ENCODE results near the gene BNIP5.

BNIP5 gene

DNA sequence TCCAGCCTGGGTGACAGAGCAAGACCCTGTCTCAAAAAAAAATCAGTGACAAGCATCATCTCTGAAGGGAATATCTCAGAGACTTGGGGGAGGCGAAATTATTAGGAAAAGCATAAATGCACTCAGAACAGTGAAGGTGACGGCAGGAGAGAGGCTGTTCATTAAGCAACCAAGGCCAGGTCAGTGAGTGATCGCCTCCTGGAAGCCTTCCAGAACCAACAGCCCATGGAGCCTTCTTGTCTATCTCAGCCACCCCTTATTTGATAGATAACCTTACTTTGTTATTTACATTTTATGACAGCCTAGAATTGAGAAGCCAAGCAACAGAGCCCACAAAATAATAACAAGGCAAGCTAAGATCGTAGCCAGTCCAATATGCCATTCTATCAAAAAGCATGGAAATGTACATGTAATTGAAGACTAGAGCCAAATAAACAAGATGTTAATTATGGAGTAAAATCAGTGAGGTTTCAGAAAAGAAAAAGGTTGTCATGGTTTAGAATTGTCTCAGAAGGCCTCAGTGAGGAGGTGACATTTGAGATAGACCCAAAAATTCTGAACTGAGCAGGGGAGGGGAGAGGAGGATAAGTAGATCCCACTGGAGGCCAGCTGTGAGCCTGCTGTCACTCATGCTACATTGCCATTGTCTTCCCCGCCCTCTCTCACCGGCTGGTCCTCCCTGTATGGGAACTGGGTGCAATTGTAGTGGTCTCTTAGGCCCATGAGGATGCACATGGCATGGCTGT, 17.8 kb downstream of the BNIP5 start:
- no peak overlapping the region for H3K4me3 ChIP-seq (ENCODE audit: low read length)
- H3K9me3 ChIP-seq (ENCODE audit: insufficient read depth, low read length): no peaks in the 10 kb centered on the region
- H3K4me1 ChIP-seq (ENCODE audit: low read length): no peaks in the 10 kb centered on the region
- peaks cover 31% of the 10 kb centered on the region for H3K27me3 ChIP-seq (ENCODE audit: low read depth, low read length)
- no peak overlapping the region for H2AFZ ChIP-seq (ENCODE audit: low read depth, low read length)
- TF ChIP-seq EZH2phosphoT487 (IDR thresholded peaks at IDR 0.05; ENCODE audit: low read depth) (no peak), CTCF (IDR thresholded peaks at IDR 0.05; ENCODE audit: low read depth, low read length) (no peak)
- no peak overlapping the region for H3K9ac ChIP-seq (ENCODE audit: low read length)
- H3K79me2 ChIP-seq (ENCODE audit: low read length): no peaks in the 10 kb centered on the region
- H3K27ac ChIP-seq (ENCODE audit: low read length): no peak overlapping the region
- H4K20me1 ChIP-seq (ENCODE audit: insufficient read depth, low read length): no peaks in the 10 kb centered on the region
- no peak overlapping the region for H3K4me2 ChIP-seq (ENCODE audit: low read length)
- no peaks in the 10 kb centered on the region for H3K36me3 ChIP-seq (replicated peaks; ENCODE audit: low read depth, low read length)

DNA sequence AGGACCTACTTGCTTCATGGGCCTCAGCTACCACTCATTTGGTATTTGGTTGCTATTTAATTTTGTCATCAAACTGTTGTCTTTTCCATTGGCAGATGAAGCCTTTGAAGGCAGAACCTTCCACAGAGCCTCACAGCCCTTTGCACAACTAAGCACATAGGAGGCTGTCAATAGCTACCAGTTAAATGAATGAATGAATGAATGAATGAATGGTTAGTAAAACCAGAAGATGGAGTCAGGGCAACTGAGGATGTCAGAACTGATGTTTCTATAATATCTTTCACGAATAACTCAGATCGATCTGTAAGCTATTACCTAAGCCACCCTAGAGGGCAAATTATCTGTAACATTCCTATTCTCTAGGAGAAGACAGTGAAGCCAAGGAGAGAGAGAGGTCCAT, 19.1 kb downstream of the BNIP5 start:
- H3K4me2 ChIP-seq (ENCODE audit: low read length): no peak overlapping the region
- peaks cover 10% of the 10 kb centered on the region for H3K4me1 ChIP-seq (ENCODE audit: low read length)
- no peak overlapping the region for H3K27ac ChIP-seq (ENCODE audit: low read length)
- H3K27me3 ChIP-seq (ENCODE audit: low read depth, low read length): peaks cover 31% of the 10 kb centered on the region
- no peaks in the 10 kb centered on the region for H3K36me3 ChIP-seq (replicated peaks; ENCODE audit: low read depth, low read length)
- H3K9me3 ChIP-seq (ENCODE audit: insufficient read depth, low read length): no peaks in the 10 kb centered on the region
- no peak for TF ChIP-seq EZH2phosphoT487 (IDR thresholded peaks at IDR 0.05; ENCODE audit: low read depth)
- no peak for TF ChIP-seq CTCF (IDR thresholded peaks at IDR 0.05; ENCODE audit: low read depth, low read length)
- no peak overlapping the region for H3K9ac ChIP-seq (ENCODE audit: low read length)
- H2AFZ ChIP-seq (ENCODE audit: low read depth, low read length): no peak overlapping the region
- H3K79me2 ChIP-seq (ENCODE audit: low read length): no peaks in the 10 kb centered on the region
- no peak overlapping the region for H3K4me3 ChIP-seq (ENCODE audit: low read length)
- no peaks in the 10 kb centered on the region for H4K20me1 ChIP-seq (ENCODE audit: insufficient read depth, low read length)

GRCh38 chr6:36315921-36316320, 20.8 kb downstream of the BNIP5 start:
- H2AFZ ChIP-seq (ENCODE audit: low read depth, low read length): no peak overlapping the region
- TF ChIP-seq CTCF (IDR thresholded peaks at IDR 0.05; ENCODE audit: low read depth, low read length) (no peak), EZH2phosphoT487 (IDR thresholded peaks at IDR 0.05; ENCODE audit: low read depth) (no peak)
- no peak overlapping the region for H3K4me3 ChIP-seq (ENCODE audit: low read length)
- no peak overlapping the region for H3K9ac ChIP-seq (ENCODE audit: low read length)
- H3K36me3 ChIP-seq (replicated peaks; ENCODE audit: low read depth, low read length): no peaks in the 10 kb centered on the region
- no peak overlapping the region for H3K4me2 ChIP-seq (ENCODE audit: low read length)
- peaks cover 40% of the 10 kb centered on the region for H3K27me3 ChIP-seq (ENCODE audit: low read depth, low read length)
- no peaks in the 10 kb centered on the region for H3K79me2 ChIP-seq (ENCODE audit: low read length)
- H4K20me1 ChIP-seq (ENCODE audit: insufficient read depth, low read length): no peaks in the 10 kb centered on the region
- no peaks in the 10 kb centered on the region for H3K9me3 ChIP-seq (ENCODE audit: insufficient read depth, low read length)
- no peak overlapping the region for H3K27ac ChIP-seq (ENCODE audit: low read length)
- H3K4me1 ChIP-seq (ENCODE audit: low read length): peaks cover 16% of the 10 kb centered on the region

- Histone ChIP-seq H3K4me2 (ENCODE audit: low read length) (no peak overlapping the region), H3K79me2 (ENCODE audit: low read length) (no peaks in the 10 kb centered on the region), H3K4me3 (ENCODE audit: low read length) (no peak overlapping the region), H4K20me1 (ENCODE audit: insufficient read depth, low read length) (no peaks in the 10 kb centered on the region), H3K27ac (ENCODE audit: low read length) (no peak overlapping the region), H3K9me3 (ENCODE audit: insufficient read depth, low read length) (no peaks in the 10 kb centered on the region), H2AFZ (ENCODE audit: low read depth, low read length) (no peak overlapping the region), H3K4me1 (ENCODE audit: low read length) (peaks cover 16% of the 10 kb centered on the region), H3K27me3 (ENCODE audit: low read depth, low read length) (peaks cover 44% of the 10 kb centered on the region), H3K36me3 (replicated peaks; ENCODE audit: low read depth, low read length) (no peaks in the 10 kb centered on the region), H3K9ac (ENCODE audit: low read length) (no peak overlapping the region)
- TF ChIP-seq CTCF (IDR thresholded peaks at IDR 0.05; ENCODE audit: low read depth, low read length): no peak
- TF ChIP-seq EZH2phosphoT487 (IDR thresholded peaks at IDR 0.05; ENCODE audit: low read depth): no peak
Measured at GRCh38 chr6:36314221-36315014, 22.3 kb downstream of the BNIP5 start.
